ENCODE data around the gene ZNF124. TPM values are rescaled to one million over a fixed set of nuclear protein-coding genes. Genes with fewer than 3 reads are reported as not detected.

ZNF124 gene
- 10.9 and 20.1 TPM in 2 replicates for total RNA-seq

DNA sequence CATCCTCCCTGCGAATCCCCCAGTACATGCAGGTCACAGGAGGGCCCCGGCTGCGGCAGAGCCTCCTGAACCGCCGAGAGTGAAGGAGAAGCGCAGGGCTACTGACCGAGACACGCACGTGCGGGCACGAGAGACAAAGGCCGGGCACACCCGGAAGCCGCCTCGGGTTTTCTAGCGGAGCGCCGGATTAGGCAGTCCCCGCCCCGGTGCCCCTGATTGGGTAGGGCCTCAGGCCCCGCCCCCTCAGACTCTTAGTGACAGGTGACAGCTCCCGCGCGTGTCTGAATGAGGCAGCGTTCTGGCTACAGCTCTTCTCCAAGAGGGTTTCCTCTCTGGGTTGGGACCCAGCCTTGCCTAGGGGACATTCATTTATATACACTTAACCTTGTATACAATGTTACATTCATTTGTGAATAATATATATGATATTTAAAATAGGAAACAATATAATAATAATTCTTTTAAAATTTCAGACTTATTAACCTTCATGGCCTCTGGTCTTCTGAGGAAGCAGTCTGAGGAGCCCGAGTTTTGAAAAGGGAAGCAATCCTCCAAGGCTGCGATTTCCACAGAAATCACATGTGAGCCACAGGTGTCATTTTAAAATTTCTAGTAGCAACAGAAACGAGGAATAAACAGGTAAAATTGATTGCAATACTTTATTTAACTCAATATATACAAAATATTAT is at the start of gene ZNF124:
TSS of gene ZNF124 (minus strand) at position 146 of the 689 bp plus-strand sequence. CDS start at position 3, 143 bp downstream.

Other genes with a start within 250 kb of the ZNF124 start
- gene AHCTF1, start 240.1 kb downstream of the ZNF124 start, total RNA-seq, result 22.6 and 23.4 TPM in 2 replicates
- 1.4 and 2.2 TPM in 2 replicates for gene ZNF695, start 164.0 kb downstream of the ZNF124 start, total RNA-seq
- 1.2 and 1.7 TPM in 2 replicates for gene ZNF670, start 93.2 kb downstream of the ZNF124 start, total RNA-seq
- gene ZNF669, start 67.7 kb downstream of the ZNF124 start, total RNA-seq, result 6.3 and 6.8 TPM in 2 replicates
- gene VN1R5, start 84.1 kb upstream of the ZNF124 start, total RNA-seq, result not detected in 2 replicates
- gene ZNF496, start 159.8 kb upstream of the ZNF124 start, total RNA-seq, result 6.3 and 8.8 TPM in 2 replicates
- 1.1 and 1.5 TPM in 2 replicates for gene NLRP3, start 244.2 kb upstream of the ZNF124 start, total RNA-seq

Data from aortic smooth muscle cell (primary cell).